Panc1 (cell line): Measurements from ENCODE around the gene MAP4K4. TPM values are rescaled to one million over a fixed set of nuclear protein-coding genes. Genes with fewer than 3 reads are reported as not detected.

Source experiments
- ATAC-seq: fragments of 200-7000 bp; cut with Tn5 transposase; 2 replicates; pipeline ENCODE4 v1.9.1; 2020; ENCODE audit warnings: mild to moderate bottlenecking, moderate library complexity
- BruUV-seq: library from RNA; stranded (reverse); fragments of 400-500 nt; replicated peaks from 2 replicates; lab custom pipeline; 2021; lab: Mats Ljungman, UMichigan
- CTCF ChIA-PET: fragments of 300-600 bp; sonication (Branson Sonifier 250); formaldehyde crosslinking; loops from one replicate; lab custom pipeline; 2022; ENCODE audit warnings: antibody characterized with exemption; lab: Charles Lee
- POLR2A ChIA-PET: fragments of 300-600 bp; sonication (Branson Sonifier 250); formaldehyde crosslinking; loops from one replicate; lab custom pipeline; 2022; ENCODE audit warnings: antibody characterized with exemption; lab: Charles Lee
- DNase-seq: peaks from one replicate; pipeline ENCODE4 v3.0.0-alpha.2; 2010; ENCODE audit warnings: low read depth, low spot score
- H3K27ac ChIP-seq: 2 replicates; pipeline ENCODE4 v1.5.1; 2011; ENCODE audit warnings: mild to moderate bottlenecking, low read length, inconsistent platforms
- H3K27me3 ChIP-seq: fragments of 200-500 bp; sonication (Bioruptor generic); 2 replicates; pipeline ENCODE4 v1.6.0; 2014; ENCODE audit warnings: low read length, inconsistent platforms; ENCODE audit not compliant: control insufficient read depth, insufficient read depth
- H3K36me3 ChIP-seq: fragments of 200-500 bp; sonication (Bioruptor generic); 2 replicates; pipeline ENCODE4 v1.5.1; 2014; ENCODE audit warnings: inconsistent platforms, mild to moderate bottlenecking, low read length, moderate library complexity; ENCODE audit not compliant: control insufficient read depth, insufficient read depth
- H3K4me1 ChIP-seq: 2 replicates; pipeline ENCODE4 v1.5.1; 2011; ENCODE audit warnings: inconsistent platforms, mild to moderate bottlenecking, low read length, moderate library complexity; ENCODE audit not compliant: control insufficient read depth, insufficient read depth
- H3K4me3 ChIP-seq, 2 experiments: 2 replicates each; pipeline ENCODE4 v1.5.1; 2011 to 2012; ENCODE audit warnings: low read depth in 2 of 2, low read length in 2 of 2, mild to moderate bottlenecking in 2 of 2, inconsistent platforms in 1 of 2, moderate library complexity in 1 of 2
- H3K9me3 ChIP-seq: fragments of 200-500 bp; sonication (Bioruptor generic); 2 replicates; pipeline ENCODE4 v1.5.1; 2014; ENCODE audit warnings: low read depth, mild to moderate bottlenecking, inconsistent platforms, low read length, moderate library complexity; ENCODE audit not compliant: control insufficient read depth, insufficient read depth
- POLR2AphosphoS5 ChIP-seq: IDR thresholded peaks from 2 replicates; pipeline ENCODE4 v1.6.1; 2012; ENCODE audit warnings: mild to moderate bottlenecking, low read depth, low read length, moderate library complexity
- SIN3A ChIP-seq: IDR thresholded peaks from 2 replicates; pipeline ENCODE4 v1.6.1; 2012; ENCODE audit warnings: low read depth, mild to moderate bottlenecking, low read length, moderate library complexity, borderline replicate concordance; ENCODE audit not compliant: insufficient read depth
- TCF7L2 ChIP-seq: IDR thresholded peaks from 2 replicates; pipeline ENCODE4 v1.6.1; 2011; ENCODE audit warnings: mild to moderate bottlenecking, low read depth, low read length, inconsistent platforms
- in situ Hi-C: cut with HindIII; loops from 2 replicates; pipeline ENCODE4 v1.10.0; 2016; ENCODE audit warnings: low sequenced_read_pairs, low pct_unique_long_range_greater_than_20kb
- intact Hi-C: fragments of 100-400 bp; cut with micrococcal nuclease; formaldehyde crosslinking; loops from one replicate; pipeline ENCODE4 v1.10.0; 2022; ENCODE audit not compliant: unreplicated experiment
- total RNA-seq: library from RNA; stranded (reverse); gene quantifications from one replicate; pipeline ENCODE4 v1.2.1, GENCODE V29; 2021; ENCODE audit not compliant: unreplicated experiment
- TF ChIP-seq, protein P1 (sequence below), 2 experiments: IDR thresholded peaks; 2 replicates each; pipeline ENCODE4 v1.6.1; 2011 to 2012; ENCODE audit warnings: low read depth in 2 of 2, control low read depth in 1 of 2, low read length in 1 of 2, mild to moderate bottlenecking in 1 of 2, moderate library complexity in 1 of 2; ENCODE audit not compliant: insufficient read depth in 1 of 2
- TF ChIP-seq, protein P2 (sequence below): fragments of 450-650 bp; IDR thresholded peaks from 2 replicates; pipeline ENCODE4 v1.5.1; 2017; ENCODE audit warnings: mild to moderate bottlenecking

MAP4K4 gene
- total RNA-seq, 1 experiment from 2014 or later: 68.5 TPM

DNA sequence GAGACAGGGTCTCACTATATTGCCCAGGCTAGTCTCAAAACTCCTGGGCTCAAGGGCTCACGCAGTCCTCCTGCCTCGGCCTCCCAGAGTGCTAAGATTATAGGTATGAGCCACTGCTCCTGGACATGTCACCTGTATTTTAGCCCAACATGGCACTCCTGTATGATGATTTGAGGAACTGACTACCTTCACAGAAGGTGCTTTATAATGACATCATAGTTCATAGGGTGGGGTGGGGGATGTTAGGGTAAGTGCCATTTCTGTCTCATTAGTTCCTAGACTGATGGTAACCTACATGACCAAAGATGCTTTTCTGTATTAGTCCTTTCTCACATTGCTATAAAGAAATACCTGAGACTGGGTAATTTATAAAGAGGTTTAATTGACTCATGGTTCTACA, 109.7 kb downstream of the MAP4K4 start:
- in situ Hi-C loops: no loop called here
- Histone ChIP-seq H3K9me3 (no peaks in the 10 kb centered on the region), H3K4me1 (peaks cover 8% of the 10 kb centered on the region), H3K27me3 (no peaks in the 10 kb centered on the region), H3K4me3 (no peak overlapping the region), H3K36me3 (no peaks in the 10 kb centered on the region), H3K27ac (no peak overlapping the region)
- no peak for DNase-seq
- ChIA-PET POLR2A (interaction anchor here (0.6 kb wide), 1 partner anchor 465 kb away, joined by 4 read pairs; no protein-coding TSS in a partner anchor), CTCF (no interaction called here)
- no peak for ATAC-seq
- TF ChIP-seq, protein P1, sequence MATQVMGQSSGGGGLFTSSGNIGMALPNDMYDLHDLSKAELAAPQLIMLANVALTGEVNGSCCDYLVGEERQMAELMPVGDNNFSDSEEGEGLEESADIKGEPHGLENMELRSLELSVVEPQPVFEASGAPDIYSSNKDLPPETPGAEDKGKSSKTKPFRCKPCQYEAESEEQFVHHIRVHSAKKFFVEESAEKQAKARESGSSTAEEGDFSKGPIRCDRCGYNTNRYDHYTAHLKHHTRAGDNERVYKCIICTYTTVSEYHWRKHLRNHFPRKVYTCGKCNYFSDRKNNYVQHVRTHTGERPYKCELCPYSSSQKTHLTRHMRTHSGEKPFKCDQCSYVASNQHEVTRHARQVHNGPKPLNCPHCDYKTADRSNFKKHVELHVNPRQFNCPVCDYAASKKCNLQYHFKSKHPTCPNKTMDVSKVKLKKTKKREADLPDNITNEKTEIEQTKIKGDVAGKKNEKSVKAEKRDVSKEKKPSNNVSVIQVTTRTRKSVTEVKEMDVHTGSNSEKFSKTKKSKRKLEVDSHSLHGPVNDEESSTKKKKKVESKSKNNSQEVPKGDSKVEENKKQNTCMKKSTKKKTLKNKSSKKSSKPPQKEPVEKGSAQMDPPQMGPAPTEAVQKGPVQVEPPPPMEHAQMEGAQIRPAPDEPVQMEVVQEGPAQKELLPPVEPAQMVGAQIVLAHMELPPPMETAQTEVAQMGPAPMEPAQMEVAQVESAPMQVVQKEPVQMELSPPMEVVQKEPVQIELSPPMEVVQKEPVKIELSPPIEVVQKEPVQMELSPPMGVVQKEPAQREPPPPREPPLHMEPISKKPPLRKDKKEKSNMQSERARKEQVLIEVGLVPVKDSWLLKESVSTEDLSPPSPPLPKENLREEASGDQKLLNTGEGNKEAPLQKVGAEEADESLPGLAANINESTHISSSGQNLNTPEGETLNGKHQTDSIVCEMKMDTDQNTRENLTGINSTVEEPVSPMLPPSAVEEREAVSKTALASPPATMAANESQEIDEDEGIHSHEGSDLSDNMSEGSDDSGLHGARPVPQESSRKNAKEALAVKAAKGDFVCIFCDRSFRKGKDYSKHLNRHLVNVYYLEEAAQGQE (IDR thresholded peaks at IDR 0.05; ENCODE audit: insufficient read depth in 1 of 2, low read depth in 2 of 2, low read length in 1 of 2): no peak
- TF ChIP-seq SIN3A (no peak), POLR2AphosphoS5 (no peak), TCF7L2 (no peak)
- TF ChIP-seq, protein P2, sequence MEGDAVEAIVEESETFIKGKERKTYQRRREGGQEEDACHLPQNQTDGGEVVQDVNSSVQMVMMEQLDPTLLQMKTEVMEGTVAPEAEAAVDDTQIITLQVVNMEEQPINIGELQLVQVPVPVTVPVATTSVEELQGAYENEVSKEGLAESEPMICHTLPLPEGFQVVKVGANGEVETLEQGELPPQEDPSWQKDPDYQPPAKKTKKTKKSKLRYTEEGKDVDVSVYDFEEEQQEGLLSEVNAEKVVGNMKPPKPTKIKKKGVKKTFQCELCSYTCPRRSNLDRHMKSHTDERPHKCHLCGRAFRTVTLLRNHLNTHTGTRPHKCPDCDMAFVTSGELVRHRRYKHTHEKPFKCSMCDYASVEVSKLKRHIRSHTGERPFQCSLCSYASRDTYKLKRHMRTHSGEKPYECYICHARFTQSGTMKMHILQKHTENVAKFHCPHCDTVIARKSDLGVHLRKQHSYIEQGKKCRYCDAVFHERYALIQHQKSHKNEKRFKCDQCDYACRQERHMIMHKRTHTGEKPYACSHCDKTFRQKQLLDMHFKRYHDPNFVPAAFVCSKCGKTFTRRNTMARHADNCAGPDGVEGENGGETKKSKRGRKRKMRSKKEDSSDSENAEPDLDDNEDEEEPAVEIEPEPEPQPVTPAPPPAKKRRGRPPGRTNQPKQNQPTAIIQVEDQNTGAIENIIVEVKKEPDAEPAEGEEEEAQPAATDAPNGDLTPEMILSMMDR: no peak
- no TSS peak for BruUV-seq
- intact Hi-C loops: no loop called here

DNA sequence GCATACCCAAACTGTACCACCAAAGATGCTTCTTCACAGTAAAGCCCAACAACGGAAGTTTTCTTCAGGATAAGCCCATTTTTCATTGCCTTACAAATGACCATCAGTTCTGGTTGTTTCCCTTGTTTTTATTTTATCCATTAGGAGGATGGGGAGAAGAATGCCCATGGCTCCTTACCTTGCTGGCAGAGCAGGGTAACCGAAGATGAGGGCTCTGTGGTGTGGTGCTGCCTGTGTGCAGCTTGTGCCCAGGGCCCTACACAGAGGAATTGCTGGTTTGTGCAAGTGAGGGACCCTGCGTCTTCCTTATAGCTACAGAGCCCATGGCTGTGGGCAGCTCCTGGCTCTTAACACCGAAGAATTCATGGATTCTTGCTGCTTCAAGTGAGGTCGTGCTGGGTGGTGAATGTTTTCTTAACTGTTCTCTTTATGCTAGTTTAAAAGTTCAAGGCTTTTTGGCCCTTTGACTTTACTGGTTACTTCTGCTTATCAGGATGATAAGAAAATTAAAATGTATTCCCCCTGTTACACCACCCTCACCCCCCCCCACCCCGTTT, 110.6 kb downstream of the MAP4K4 start:
- Histone ChIP-seq H3K36me3 (no peaks in the 10 kb centered on the region), H3K4me1 (peaks cover 8% of the 10 kb centered on the region), H3K27ac (no peak overlapping the region), H3K27me3 (no peaks in the 10 kb centered on the region), H3K9me3 (no peaks in the 10 kb centered on the region), H3K4me3 (no peak overlapping the region)
- DNase-seq: no peak
- TF ChIP-seq SIN3A (no peak), TCF7L2 (no peak)
- TF ChIP-seq, protein P1 (IDR thresholded peaks at IDR 0.05; ENCODE audit: insufficient read depth in 1 of 2, low read depth in 2 of 2, low read length in 1 of 2): no peak
- in situ Hi-C loops: no loop called here
- ChIA-PET CTCF (no interaction called here), POLR2A (no interaction called here)
- BruUV-seq: no TSS peak
- intact Hi-C loops: no loop called here
- no peak for ATAC-seq
